Measurements from ENCODE around the gene XRCC6.
"Not testable (repeated sequence)": the region's sequence is repeated elsewhere in the genome, so short reads cannot be mapped to it uniquely, and the experiment has no call there.

The XRCC6 gene

DNA sequence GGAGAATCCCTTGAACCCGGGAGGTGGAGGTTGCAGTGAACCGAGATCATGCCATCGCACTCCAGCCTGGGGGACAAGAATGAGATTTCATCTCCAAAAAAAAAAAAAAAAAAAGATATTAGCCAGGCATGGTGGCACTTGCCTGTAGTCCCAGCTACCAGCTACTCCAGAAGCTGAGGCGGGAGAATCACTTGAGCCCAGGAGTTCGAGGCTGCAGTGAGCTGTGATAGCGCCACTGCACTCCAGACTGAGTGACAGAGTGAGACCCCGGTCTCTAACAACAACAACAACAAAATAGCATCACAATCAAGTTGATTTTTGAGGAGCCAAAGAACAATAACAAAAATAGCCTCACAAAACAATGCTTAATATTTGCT lies 33.8 kb upstream of the XRCC6 start:
- no peak overlapping the region for H3K4me3 ChIP-seq (ENCODE audit: low read depth, low read length)
- TF ChIP-seq CTCF (IDR thresholded peaks at IDR 0.05; ENCODE audit: insufficient read depth, low read depth, low read length, missing control alignments) = no peak
- DNase-seq (ENCODE audit: low read depth) = no peak

DNA sequence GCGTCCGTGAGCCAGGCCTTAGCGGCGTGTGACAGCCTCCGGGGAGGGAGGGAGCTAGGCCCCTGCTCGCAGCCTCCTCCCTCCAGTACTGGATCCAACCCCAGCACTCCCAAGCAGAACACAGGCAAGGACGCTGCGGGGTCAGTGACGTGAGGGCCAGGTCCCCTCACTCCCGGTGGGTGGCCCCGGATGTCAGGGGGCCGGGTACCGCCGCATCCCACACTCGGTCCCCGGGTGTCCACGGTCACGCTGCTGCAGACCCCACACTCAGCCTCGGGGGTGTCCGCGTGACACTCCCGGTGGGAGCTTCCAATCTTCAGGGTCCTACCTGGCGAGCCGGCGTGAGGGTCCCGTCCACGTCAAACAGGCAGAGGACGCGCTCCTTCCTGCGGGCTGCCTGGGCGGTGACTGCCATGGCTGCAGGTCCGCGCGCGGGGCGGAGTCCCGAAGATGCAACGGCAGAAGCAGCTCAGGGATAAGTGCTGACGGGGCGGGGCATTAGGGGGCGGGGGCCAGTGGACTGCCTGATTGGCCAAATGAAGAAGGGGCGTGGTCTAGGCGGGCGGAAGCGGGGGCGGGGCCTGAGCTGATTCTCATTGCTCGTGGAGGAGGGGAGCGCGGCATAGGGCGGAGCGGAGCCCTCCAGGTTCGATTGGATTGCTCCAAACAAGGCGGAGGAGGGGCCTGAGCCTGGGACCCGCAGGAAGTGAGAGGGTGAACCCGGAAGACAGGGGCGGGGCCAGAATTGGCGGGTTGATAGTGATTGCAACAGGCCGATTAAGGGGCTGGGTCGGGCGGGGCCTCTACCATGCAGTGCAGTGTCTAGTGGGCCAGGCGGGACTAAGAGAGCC lies 31.5 kb upstream of the XRCC6 start, which contains the start of gene PMM1:
Gene PMM1 (minus strand): TSS at position 450 of the 851 bp plus-strand sequence. CDS start 35 bp downstream, at position 415.
- peak; percentile 100 for DNase-seq (ENCODE audit: low read depth)
- no peak for TF ChIP-seq CTCF (IDR thresholded peaks at IDR 0.05; ENCODE audit: insufficient read depth, low read depth, low read length, missing control alignments)
- peak within 1 kb of the TSS; percentile 75 for H3K4me3 ChIP-seq (ENCODE audit: low read depth, low read length)

DNA sequence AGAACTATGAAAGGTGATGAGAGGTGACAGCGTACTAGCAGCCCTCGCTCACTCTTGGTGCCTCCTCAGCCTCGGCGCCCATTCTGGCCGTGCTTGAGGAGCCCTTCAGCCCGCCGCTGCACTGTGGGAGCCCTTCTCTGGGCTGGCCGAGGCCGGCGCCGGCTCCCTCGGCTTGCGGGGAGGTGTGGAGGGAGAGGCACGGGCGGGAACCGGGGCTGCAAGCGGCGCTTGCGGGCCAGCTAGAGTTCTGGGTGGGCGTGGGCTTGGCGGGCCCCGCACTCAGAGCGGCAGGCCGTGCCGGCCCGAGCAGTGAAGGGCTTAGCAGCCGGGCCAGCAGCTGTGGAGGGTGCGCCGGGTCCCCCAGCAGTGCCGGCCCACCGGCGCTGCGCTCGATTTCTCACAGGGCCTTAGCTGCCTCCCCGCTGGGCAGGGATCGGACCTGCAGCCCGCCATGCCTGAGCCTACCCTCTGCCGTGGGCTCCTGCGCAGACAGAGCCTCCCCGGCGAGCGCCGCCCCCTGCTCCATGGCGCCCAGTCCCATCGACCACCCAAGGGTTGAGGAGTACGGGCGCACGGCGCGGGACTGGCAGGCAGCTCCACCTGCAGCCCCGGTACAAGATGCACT lies 27.6 kb upstream of the XRCC6 start:
- H3K4me3 ChIP-seq (ENCODE audit: low read depth, low read length); DNase-seq (ENCODE audit: low read depth): not testable (repeated sequence)

GRCh38 chr22:41595703-41596102 lies 25.4 kb upstream of the XRCC6 start:
- DNase-seq (ENCODE audit: low read depth) = no peak
- no peak overlapping the region for H3K4me3 ChIP-seq (ENCODE audit: low read depth, low read length)
- no peak for TF ChIP-seq CTCF (IDR thresholded peaks at IDR 0.05; ENCODE audit: insufficient read depth, low read depth, low read length, missing control alignments)

DNA sequence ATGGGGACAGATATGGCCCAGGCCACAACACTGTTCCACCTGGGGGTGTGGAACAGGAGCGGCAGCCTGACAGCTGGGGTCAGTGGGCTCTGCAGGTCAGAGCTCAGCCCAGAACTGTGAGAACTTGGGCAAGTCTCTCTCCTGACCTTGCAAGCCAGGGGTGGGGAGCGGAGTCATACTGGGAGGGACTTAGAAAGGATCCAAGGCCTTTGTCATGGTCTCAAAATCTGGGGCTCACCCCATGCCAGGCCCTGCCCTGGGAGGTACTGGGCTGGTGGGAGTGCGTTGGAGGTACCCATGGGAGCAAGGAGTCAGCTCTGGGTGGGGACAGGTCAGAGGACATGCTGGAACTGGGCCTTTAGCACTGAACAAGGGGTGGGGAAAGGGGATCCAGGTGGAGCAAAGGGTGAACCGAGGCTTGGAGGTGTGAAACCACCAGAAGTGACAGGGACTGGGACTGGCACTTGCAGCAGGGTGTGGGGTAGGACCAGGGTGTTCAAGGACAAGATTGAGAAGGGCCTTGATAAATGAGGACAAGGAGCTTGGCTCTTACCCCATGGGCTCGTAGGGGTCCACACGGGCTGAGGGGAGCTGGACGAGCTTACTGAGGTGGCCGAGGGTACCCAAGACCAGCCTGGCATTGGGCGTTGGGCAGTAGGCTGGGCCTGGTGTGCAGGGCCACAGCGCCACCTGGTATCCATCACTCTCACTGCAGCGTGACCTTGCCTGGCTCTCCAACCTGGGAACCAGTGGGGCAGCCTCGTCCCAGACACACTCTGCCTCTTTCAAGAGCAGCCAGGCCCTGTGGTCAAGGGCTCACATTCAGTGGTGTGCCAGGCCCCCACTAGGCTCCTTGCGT lies 24.1 kb upstream of the XRCC6 start:
- no peak overlapping the region for H3K4me3 ChIP-seq (ENCODE audit: low read depth, low read length)
- peak; percentile 57 for TF ChIP-seq CTCF (IDR thresholded peaks at IDR 0.05; ENCODE audit: insufficient read depth, low read depth, low read length, missing control alignments)
- DNase-seq (ENCODE audit: low read depth) = peak; percentile 43

DNA sequence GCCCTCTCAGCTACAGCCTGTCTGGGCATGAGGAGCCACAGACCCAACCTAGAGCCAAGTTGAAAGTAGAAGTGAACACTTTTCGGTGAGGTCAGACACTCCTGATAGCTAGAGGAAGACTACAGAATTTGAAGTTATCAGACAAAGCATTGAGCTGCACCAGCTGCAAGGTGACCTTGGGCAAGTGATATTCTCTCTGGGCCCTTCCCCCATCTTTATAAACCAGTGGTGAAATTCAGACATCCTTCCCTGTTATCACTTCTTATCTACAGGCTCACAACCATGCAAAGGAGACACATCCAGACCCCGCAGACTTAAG lies 23.5 kb upstream of the XRCC6 start:
- no peak for DNase-seq (ENCODE audit: low read depth)
- H3K4me3 ChIP-seq (ENCODE audit: low read depth, low read length) = no peak overlapping the region
- TF ChIP-seq CTCF (IDR thresholded peaks at IDR 0.05; ENCODE audit: insufficient read depth, low read depth, low read length, missing control alignments) = no peak

DNA sequence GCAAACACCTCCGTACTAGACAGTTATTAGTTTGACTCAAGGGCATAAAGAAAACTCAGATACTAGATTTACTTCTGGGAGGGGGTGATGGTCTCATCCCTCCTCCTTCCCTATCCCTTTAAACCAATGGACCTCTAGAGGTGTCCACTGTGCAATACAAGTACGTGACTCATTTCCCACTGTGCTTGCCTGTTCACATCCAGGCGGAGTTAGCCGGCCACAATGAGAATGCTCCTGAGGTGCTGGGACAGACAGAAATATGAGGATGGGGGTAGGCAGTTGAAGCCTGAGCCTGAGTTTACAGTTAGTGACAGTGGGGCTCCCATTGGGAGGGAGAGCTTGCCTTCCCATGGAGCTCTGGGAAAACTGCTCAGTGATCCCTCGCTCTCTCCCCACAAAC lies 23.0 kb upstream of the XRCC6 start:
- H3K4me3 ChIP-seq (ENCODE audit: low read depth, low read length) = no peak overlapping the region
- no peak for TF ChIP-seq CTCF (IDR thresholded peaks at IDR 0.05; ENCODE audit: insufficient read depth, low read depth, low read length, missing control alignments)
- no peak for DNase-seq (ENCODE audit: low read depth)

Measured in GM12865 (cell line).